H9 (cell line): ENCODE data around the gene MAML3. TPM values are rescaled to one million over a fixed set of nuclear protein-coding genes. Genes with fewer than 3 reads are reported as not detected.

ENCODE experiments used
- DNase-seq: peaks from one replicate; pipeline ENCODE4 v3.0.0-alpha.2; 2017
- H2AFZ ChIP-seq: one replicate; pipeline ENCODE4 v1.6.1; 2013; ENCODE audit warnings: mild to moderate bottlenecking, low read length, control low read depth, moderate library complexity
- H2AK5ac ChIP-seq: 2 replicates; pipeline ENCODE4 v1.6.1; 2013; ENCODE audit warnings: low read length, control low read depth, mixed read lengths; ENCODE audit not compliant: insufficient read length
- H2BK120ac ChIP-seq: one replicate; pipeline ENCODE4 v1.6.1; 2013; ENCODE audit warnings: low read depth, mild to moderate bottlenecking, low read length, control low read depth, inconsistent platforms; ENCODE audit not compliant: poor library complexity, severe bottlenecking
- H2BK12ac ChIP-seq: 2 replicates; pipeline ENCODE4 v1.6.1; 2013; ENCODE audit warnings: low read length, control low read depth, mixed read lengths, low read depth; ENCODE audit not compliant: insufficient read length
- H2BK15ac ChIP-seq: 2 replicates; pipeline ENCODE4 v1.6.1; 2013; ENCODE audit warnings: low read depth, low read length, control low read depth
- H2BK20ac ChIP-seq: one replicate; pipeline ENCODE4 v1.6.1; 2013; ENCODE audit warnings: low read depth, mild to moderate bottlenecking, low read length, control low read depth, inconsistent platforms; ENCODE audit not compliant: poor library complexity, severe bottlenecking
- H2BK5ac ChIP-seq: 2 replicates; pipeline ENCODE4 v1.6.1; 2013; ENCODE audit warnings: low read length, control low read depth, mixed read lengths; ENCODE audit not compliant: insufficient read length
- H3K14ac ChIP-seq: 2 replicates; pipeline ENCODE4 v1.6.1; 2013; ENCODE audit warnings: low read length, control low read depth; ENCODE audit not compliant: insufficient read depth
- H3K18ac ChIP-seq: 2 replicates; pipeline ENCODE4 v1.6.1; 2013; ENCODE audit warnings: low read depth, mild to moderate bottlenecking, mixed read lengths, low read length, control low read depth; ENCODE audit not compliant: insufficient read length
- H3K23ac ChIP-seq: 2 replicates; pipeline ENCODE4 v1.6.1; 2013; ENCODE audit warnings: low read length, control low read depth, mixed read lengths, low read depth; ENCODE audit not compliant: insufficient read length
- H3K23me2 ChIP-seq: 2 replicates; pipeline ENCODE4 v1.6.1; 2013; ENCODE audit warnings: low read depth, mild to moderate bottlenecking, mixed read lengths, low read length, control low read depth; ENCODE audit not compliant: insufficient read length, poor library complexity, severe bottlenecking
- H3K27ac ChIP-seq: 2 replicates; pipeline ENCODE4 v1.5.1; 2013; ENCODE audit warnings: low read length, control low read depth, mixed read lengths, low read depth; ENCODE audit not compliant: insufficient read length
- H3K27me3 ChIP-seq: 2 replicates; pipeline ENCODE4 v1.6.1; 2013; ENCODE audit warnings: low read length, control low read depth, inconsistent platforms; ENCODE audit not compliant: insufficient read depth
- H3K4ac ChIP-seq: 2 replicates; pipeline ENCODE4 v1.6.1; 2013; ENCODE audit warnings: low read depth, mild to moderate bottlenecking, control low read depth, inconsistent platforms, low read length, moderate library complexity
- H3K4me1 ChIP-seq: 2 replicates; pipeline ENCODE4 v1.6.1; 2013; ENCODE audit warnings: low read length, control low read depth, inconsistent platforms; ENCODE audit not compliant: insufficient read depth
- H3K4me2 ChIP-seq: 2 replicates; pipeline ENCODE4 v1.6.1; 2013; ENCODE audit warnings: low read length, control low read depth, mixed read lengths; ENCODE audit not compliant: insufficient read length, insufficient read depth
- H3K56ac ChIP-seq: 2 replicates; pipeline ENCODE4 v1.6.1; 2013; ENCODE audit warnings: low read depth, mild to moderate bottlenecking, mixed read lengths, low read length, control low read depth; ENCODE audit not compliant: insufficient read length
- H3K79me1 ChIP-seq: 2 replicates; pipeline ENCODE4 v1.6.1; 2013; ENCODE audit warnings: low read depth, mild to moderate bottlenecking, moderate library complexity, low read length, control low read depth, inconsistent platforms; ENCODE audit not compliant: insufficient read depth, poor library complexity, severe bottlenecking
- H3K79me2 ChIP-seq: 2 replicates; pipeline ENCODE4 v1.6.1; 2013; ENCODE audit warnings: low read length, control low read depth, inconsistent platforms; ENCODE audit not compliant: insufficient read depth
- H3K9ac ChIP-seq: 2 replicates; pipeline ENCODE4 v1.6.1; 2013; ENCODE audit warnings: low read length, control low read depth, mixed read lengths; ENCODE audit not compliant: insufficient read length; ENCODE audit errors: extremely low read depth
- H3K9me3 ChIP-seq: one replicate; pipeline ENCODE4 v1.6.1; 2013; ENCODE audit warnings: low read depth, low read length, inconsistent platforms; ENCODE audit not compliant: control insufficient read depth
- H3T11ph ChIP-seq: one replicate; pipeline ENCODE4 v1.6.1; 2013; ENCODE audit warnings: mild to moderate bottlenecking, low read length, control low read depth, inconsistent platforms
- H4K20me1 ChIP-seq: one replicate; pipeline ENCODE4 v1.6.1; 2013; ENCODE audit not compliant: control insufficient read depth, insufficient read length, insufficient read depth
- H4K5ac ChIP-seq: 2 replicates; pipeline ENCODE4 v1.6.1; 2013; ENCODE audit warnings: low read depth, mild to moderate bottlenecking, mixed read lengths, low read length, control low read depth; ENCODE audit not compliant: insufficient read length
- H4K8ac ChIP-seq: replicated peaks from 2 replicates; pipeline ENCODE4 v1.6.1; 2013; ENCODE audit warnings: low read length, control low read depth, mixed read lengths, low read depth; ENCODE audit not compliant: insufficient read length
- H4K91ac ChIP-seq: 2 replicates; pipeline ENCODE4 v1.6.1; 2013; ENCODE audit warnings: low read depth, mild to moderate bottlenecking, moderate library complexity, mixed read lengths, low read length, control low read depth; ENCODE audit not compliant: insufficient read length
- H3K27ac Mint-ChIP-seq, 3 experiments: 2 replicates in 2 of 3; 3 replicates in 1 of 3; pipeline ENCODE4 v1.8.0; 2020 to 2021; ENCODE audit warnings: mixed read lengths in 3 of 3, mild to moderate bottlenecking in 1 of 3, moderate library complexity in 1 of 3
- H3K27me3 Mint-ChIP-seq: 2 replicates; pipeline ENCODE4 v1.8.0; 2021; ENCODE audit warnings: low read depth, mild to moderate bottlenecking, moderate library complexity, mixed read lengths
- H3K36me3 Mint-ChIP-seq, 3 experiments: 2 replicates in 2 of 3; 3 replicates in 1 of 3; pipeline ENCODE4 v1.8.0; 2020 to 2021; ENCODE audit warnings: low read depth in 3 of 3, mixed read lengths in 3 of 3; ENCODE audit not compliant: insufficient read depth in 1 of 3
- H3K4me1 Mint-ChIP-seq, 2 experiments: 2 replicates each; pipeline ENCODE4 v1.8.0; 2020; ENCODE audit warnings: mixed read lengths in 2 of 2
- H3K4me3 Mint-ChIP-seq, 2 experiments: 2 replicates in 1 of 2; 3 replicates in 1 of 2; pipeline ENCODE4 v1.8.0; 2020 to 2021; ENCODE audit warnings: mild to moderate bottlenecking in 2 of 2, mixed read lengths in 2 of 2, moderate library complexity in 1 of 2
- H3K9me3 Mint-ChIP-seq, 2 experiments: 2 replicates in 1 of 2; 3 replicates in 1 of 2; pipeline ENCODE4 v1.8.0; 2020; ENCODE audit warnings: mild to moderate bottlenecking in 2 of 2, mixed read lengths in 2 of 2, moderate library complexity in 1 of 2
- WGBS: extraction: QIAGEN DNeasy Blood & Tissue Kit; methylation state at CpG from one replicate; pipeline ENCODE4 v1.1.7; 2013; ENCODE audit warnings: missing lambda C conversion rate, low lambda C conversion rate, mixed read lengths; ENCODE audit not compliant: insufficient read length; ENCODE audit errors: extremely low coverage; 5-methylcytosine and 5-hydroxymethylcytosine counted together
- total RNA-seq: library from RNA; stranded (reverse); gene quantifications from 2 replicates; pipeline ENCODE4 v1.2.1, GENCODE V29; 2021
- TF ChIP-seq, protein P1 (sequence below): fragments of 200-600 bp; sonication (generic); conservative IDR thresholded peaks from 3 replicates; pipeline ENCODE4 v1.8.0; 2021; ENCODE audit warnings: antibody characterized with exemption, mild to moderate bottlenecking

The MAML3 gene
- total RNA-seq, 1 experiment from 2014 or later: 3.9 TPM

DNA sequence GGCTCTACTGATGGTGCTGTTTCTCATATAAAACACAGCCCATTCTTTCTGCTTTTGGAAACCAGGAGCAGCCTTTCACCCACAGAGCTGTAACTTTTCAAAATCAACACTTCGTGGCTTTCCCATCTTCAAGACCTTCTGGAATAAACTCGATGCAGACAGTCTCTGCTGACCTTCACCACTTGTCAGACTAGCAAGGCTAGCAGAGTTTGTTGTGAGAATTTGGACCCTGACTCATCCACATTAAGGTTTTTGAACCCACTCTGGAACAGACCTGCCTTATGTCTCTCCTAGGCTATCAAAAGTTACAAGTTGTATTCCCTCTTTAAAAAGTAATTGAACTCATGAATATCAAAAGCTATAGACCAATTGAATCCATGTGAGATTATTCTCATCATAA is 88.6 kb downstream of the MAML3 start:
- Histone ChIP-seq H2BK20ac (no peak overlapping the region), H2BK12ac (no peak overlapping the region), H3K23ac (no peak overlapping the region), H4K20me1 (no peaks in the 10 kb centered on the region), H3K27me3 (no peaks in the 10 kb centered on the region), H3K9ac (no peak overlapping the region), H4K8ac (no peak overlapping the region), H3K4me1 (no peaks in the 10 kb centered on the region), H4K91ac (no peak overlapping the region), H3K27ac (no peak overlapping the region), H2AFZ (no peak overlapping the region), H3K9me3 (no peaks in the 10 kb centered on the region), H2BK5ac (no peak overlapping the region), H3K79me1 (no peaks in the 10 kb centered on the region), H3K79me2 (no peaks in the 10 kb centered on the region), H3T11ph (no peak overlapping the region), H4K5ac (no peak overlapping the region), H2BK120ac (no peak overlapping the region), H3K14ac (no peak overlapping the region), H3K4me2 (no peak overlapping the region), H3K18ac (no peak overlapping the region), H2AK5ac (no peak overlapping the region), H2BK15ac (no peak overlapping the region), H3K4ac (no peak overlapping the region), H3K56ac (no peak overlapping the region), H3K23me2 (no peaks in the 10 kb centered on the region)
- H3K9me3 Mint-ChIP-seq: 0 out of 5 replicates have a peak, but pooled peaks cover 0 to 2% of the 10 kb centered on the region in 2 experiments
- DNase-seq: no peak
- H3K4me3 Mint-ChIP-seq: no peak overlapping the region
- TF ChIP-seq, protein P1, sequence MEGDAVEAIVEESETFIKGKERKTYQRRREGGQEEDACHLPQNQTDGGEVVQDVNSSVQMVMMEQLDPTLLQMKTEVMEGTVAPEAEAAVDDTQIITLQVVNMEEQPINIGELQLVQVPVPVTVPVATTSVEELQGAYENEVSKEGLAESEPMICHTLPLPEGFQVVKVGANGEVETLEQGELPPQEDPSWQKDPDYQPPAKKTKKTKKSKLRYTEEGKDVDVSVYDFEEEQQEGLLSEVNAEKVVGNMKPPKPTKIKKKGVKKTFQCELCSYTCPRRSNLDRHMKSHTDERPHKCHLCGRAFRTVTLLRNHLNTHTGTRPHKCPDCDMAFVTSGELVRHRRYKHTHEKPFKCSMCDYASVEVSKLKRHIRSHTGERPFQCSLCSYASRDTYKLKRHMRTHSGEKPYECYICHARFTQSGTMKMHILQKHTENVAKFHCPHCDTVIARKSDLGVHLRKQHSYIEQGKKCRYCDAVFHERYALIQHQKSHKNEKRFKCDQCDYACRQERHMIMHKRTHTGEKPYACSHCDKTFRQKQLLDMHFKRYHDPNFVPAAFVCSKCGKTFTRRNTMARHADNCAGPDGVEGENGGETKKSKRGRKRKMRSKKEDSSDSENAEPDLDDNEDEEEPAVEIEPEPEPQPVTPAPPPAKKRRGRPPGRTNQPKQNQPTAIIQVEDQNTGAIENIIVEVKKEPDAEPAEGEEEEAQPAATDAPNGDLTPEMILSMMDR: no peak
- H3K36me3 Mint-ChIP-seq: no peaks in the 10 kb centered on the region
- H3K27me3 Mint-ChIP-seq: no peaks in the 10 kb centered on the region
- WGBS: no CpG with 5 or more reads among the region's 2 CpGs
- peaks cover 20 to 21% of the 10 kb centered on the region in 2 experiments for H3K4me1 Mint-ChIP-seq
- H3K27ac Mint-ChIP-seq: no peak overlapping the region
